Omental fat pad (tissue), 4 donors: ENCODE measurements around the gene KCNB1. TPM values are rescaled to one million over a fixed set of nuclear protein-coding genes. Genes with fewer than 3 reads are reported as not detected.

Experiments
- ATAC-seq: fragments of 150-250 bp; one replicate; pipeline ENCODE4 v1.9.1; 2016; ENCODE audit warnings: mild to moderate bottlenecking, moderate library complexity; ENCODE audit not compliant: low FRiP score
- DNase-seq: peaks from one replicate; pipeline ENCODE4 v3.0.0-alpha.2; 2019; ENCODE audit warnings: low spot score
- total RNA-seq, 4 donors: library from RNA; depleted of rRNA; stranded (reverse); fragments of >200 nt; gene quantifications; one replicate each; pipeline ENCODE4 v1.1.0, GENCODE V29; 2016
- TF ChIP-seq, protein P1 (sequence below), 3 donors: fragments of 450-650 bp; IDR thresholded peaks; one replicate each; pipeline ENCODE4 v1.5.1; 2016 to 2017; ENCODE audit warnings: antibody characterized with exemption in 3 of 3, mild to moderate bottlenecking in 3 of 3, moderate library complexity in 2 of 3

The KCNB1 gene
- total RNA-seq, 4 donors from 2014 or later, result 15.0 to 34.4 (median 22.9) TPM

DNA sequence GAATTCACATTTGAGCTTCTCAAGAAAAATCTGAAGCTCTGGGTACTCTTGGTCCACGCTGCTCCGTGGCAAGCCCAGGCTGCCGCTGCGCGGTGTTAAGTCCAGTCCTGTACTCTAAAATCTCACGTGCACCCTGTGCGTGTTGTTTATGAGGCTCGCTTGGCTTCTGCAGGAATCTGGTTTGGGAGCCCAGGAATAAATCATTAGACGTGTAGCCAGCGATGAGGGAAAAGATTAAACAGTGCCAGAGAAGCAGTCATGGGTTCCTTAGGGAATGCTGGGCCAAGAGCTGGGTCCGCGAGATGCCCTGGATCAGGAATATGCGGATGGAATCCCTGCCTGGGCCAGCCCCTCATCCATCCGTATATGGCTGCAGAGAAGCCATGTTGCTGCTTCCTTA is 87.3 kb downstream of the KCNB1 start:
- TF ChIP-seq, protein P1, sequence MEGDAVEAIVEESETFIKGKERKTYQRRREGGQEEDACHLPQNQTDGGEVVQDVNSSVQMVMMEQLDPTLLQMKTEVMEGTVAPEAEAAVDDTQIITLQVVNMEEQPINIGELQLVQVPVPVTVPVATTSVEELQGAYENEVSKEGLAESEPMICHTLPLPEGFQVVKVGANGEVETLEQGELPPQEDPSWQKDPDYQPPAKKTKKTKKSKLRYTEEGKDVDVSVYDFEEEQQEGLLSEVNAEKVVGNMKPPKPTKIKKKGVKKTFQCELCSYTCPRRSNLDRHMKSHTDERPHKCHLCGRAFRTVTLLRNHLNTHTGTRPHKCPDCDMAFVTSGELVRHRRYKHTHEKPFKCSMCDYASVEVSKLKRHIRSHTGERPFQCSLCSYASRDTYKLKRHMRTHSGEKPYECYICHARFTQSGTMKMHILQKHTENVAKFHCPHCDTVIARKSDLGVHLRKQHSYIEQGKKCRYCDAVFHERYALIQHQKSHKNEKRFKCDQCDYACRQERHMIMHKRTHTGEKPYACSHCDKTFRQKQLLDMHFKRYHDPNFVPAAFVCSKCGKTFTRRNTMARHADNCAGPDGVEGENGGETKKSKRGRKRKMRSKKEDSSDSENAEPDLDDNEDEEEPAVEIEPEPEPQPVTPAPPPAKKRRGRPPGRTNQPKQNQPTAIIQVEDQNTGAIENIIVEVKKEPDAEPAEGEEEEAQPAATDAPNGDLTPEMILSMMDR (IDR thresholded peaks at IDR 0.05), result no peak
- DNase-seq (no peak), ATAC-seq (no peak)

DNA sequence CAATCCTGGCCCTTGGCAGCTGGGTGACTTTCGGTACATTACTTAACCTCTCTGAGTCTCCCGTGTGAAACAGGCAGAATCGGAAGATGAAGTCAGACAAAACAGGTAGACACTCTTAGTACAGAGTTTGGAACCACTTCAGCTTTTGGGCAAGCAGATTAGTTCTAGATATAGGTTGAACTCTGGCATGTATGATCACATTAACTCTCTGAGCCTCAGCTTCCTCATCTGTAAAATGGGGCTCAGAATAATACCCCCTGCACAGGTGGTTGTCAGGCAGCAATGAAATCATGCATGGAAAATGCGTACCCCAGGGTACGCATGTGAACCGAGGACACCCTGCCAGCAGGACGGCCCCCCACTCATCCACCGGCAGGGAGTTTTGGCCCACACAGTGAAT is 87.7 kb downstream of the KCNB1 start:
- no peak for ATAC-seq
- no peak for DNase-seq
- TF ChIP-seq, protein P1 (IDR thresholded peaks at IDR 0.05), result no peak

DNA sequence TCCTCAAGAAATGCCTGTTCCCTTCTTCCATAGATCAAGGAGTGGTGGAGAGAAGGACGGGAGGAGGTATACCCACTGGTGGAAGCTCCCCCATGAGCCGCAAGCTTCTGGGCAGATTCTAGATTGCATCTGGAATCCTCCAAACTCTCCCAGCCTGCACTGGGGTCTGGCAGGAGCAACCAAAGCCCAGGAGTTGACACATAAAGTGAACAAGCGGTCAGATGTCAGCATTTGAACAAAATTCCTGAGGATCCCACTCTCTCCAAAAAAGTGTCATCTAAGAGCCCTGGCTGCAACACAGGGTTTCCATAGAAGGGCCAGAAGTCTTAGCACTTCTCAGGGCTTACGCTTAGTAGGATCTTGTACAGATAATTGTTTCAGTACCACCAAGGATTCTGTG is 88.2 kb downstream of the KCNB1 start:
- DNase-seq (no peak), ATAC-seq (no peak)
- TF ChIP-seq, protein P1 (IDR thresholded peaks at IDR 0.05), result no peak

DNA sequence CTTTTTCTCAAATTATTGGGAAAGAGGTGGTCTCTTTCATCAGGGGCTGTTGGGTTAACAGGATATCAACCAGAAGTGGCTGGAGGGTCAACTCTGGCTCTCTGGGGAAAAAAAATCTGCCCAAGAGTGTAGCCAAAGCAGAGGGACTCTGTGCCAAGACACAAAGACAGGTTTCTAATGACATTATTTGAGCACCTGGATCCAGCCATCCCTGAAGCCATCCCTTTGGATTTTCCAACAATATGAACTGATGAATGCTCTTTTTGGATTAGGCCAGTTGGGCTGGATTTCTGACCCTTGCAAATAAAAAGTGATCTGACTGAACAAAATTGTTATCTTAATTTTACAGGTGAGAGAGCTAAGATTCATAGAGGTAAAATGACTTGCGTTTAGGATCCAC is 88.7 kb downstream of the KCNB1 start:
- ATAC-seq, result no peak
- DNase-seq, result no peak

DNA sequence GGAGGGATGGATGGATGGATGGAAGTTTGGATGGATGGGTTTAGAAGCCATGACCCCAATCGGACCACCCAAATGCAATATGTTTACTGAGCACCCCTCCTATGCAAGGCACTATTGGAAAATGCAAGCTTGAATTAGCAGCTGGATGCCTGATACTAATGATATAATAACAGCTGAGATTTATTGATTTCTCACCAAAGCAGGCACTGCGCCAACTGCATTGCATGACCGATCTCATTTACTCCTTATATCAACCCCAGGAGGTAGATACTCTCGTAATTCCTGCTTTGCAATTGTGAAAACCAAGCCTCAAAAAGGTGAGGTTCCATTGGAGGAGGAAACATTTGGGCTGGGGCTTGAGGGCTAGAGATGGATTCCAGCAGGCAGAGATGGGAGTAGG is 89.7 kb downstream of the KCNB1 start:
- TF ChIP-seq, protein P1 (IDR thresholded peaks at IDR 0.05), result no peak
- DNase-seq (no peak), ATAC-seq (no peak)

More for the DNA sequence above, 88.7 kb downstream of the KCNB1 start:
- TF ChIP-seq, protein P1 (IDR thresholded peaks at IDR 0.05), result no peak

DNA sequence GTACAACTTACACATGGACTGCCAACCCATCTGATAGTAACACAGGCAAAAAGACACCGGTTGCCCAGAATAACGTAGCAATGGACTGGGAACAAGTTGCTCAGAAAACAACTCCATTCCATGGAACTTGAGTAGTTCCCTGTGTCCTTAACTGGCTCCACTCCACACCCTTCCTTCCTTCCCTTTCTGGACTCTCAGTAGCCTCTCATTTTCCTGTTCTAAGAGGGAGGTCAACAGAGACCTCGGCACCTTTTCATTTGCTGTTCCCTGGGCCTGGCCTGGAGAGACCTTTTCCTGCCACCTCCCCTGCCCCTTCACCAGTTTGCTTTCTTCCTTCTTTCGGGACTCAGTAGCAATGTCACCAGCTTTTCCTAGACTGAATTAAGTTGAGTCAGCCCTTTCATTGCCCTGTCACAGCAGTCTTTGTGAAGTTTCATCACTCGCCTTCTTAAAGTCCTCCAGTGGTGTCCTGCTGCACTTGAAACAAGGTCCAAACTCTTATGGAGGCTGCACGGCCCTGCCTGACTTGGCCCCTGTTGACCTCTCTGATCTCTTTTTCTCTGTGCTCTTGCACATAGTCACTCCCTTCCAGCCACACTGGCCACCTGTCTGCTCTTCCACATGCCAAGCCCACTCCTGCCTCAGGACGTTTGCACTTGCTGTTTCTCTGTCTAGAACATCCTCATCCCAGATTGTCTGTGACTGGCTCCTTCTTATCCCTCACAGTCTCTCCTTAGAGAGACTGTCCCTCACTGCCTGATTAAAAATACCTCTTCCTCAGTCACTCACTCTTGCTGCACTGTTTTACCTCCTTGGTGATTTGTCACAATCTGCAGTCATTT is 90.8 kb downstream of the KCNB1 start:
- ATAC-seq, result no peak
- no peak for DNase-seq
- TF ChIP-seq, protein P1 (IDR thresholded peaks at IDR 0.05), result no peak

DNA sequence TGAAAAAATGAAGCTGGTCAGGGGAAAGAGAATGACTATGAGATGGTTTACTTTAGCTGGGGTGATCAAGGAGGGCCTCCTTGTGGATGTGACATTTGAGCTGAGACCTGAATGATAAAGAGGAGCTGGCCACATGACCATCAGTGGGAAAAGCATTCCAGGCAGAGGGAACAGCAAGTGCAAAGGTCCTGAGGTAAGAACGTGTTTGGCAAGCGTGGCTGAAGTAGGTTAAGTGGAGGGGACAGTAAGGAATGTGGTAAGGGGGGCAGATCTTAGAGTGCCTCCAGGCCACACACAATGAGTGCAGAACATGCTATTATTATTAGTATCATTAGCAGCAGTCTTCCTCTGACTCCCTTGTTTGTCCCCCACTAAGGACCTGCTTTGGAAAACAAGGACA is 92.6 kb downstream of the KCNB1 start:
- DNase-seq (no peak), ATAC-seq (no peak)
- TF ChIP-seq, protein P1 (IDR thresholded peaks at IDR 0.05), result no peak
